Dedifferentiated amniotic fluid mesenchymal stem cell (primary cell): Measurements from ENCODE around the gene NPR1.

Source experiments
- DNase-seq: peaks from one replicate; pipeline ENCODE4 v3.0.0-alpha.2; 2016; ENCODE audit errors: extremely low spot score

Gene NPR1

GRCh38 chr1:153727463-153728304, 49.2 kb downstream of the NPR1 start, which contains the start of gene INTS3:
Gene INTS3 (plus strand): TSS chr1:153728050. CDS start chr1:153728635, 585 bp downstream.
- DNase-seq, result peak; percentile 100

GRCh38 chr1:153728305-153729066, 50.0 kb downstream of the NPR1 start:
- no peak for DNase-seq

GRCh38 chr1:153730468-153730988, 52.0 kb downstream of the NPR1 start:
- DNase-seq, result no peak

GRCh38 chr1:153733970-153734369, 55.5 kb downstream of the NPR1 start:
- no peak for DNase-seq

GRCh38 chr1:153734396-153735089, 56.1 kb downstream of the NPR1 start:
- no peak for DNase-seq

DNA sequence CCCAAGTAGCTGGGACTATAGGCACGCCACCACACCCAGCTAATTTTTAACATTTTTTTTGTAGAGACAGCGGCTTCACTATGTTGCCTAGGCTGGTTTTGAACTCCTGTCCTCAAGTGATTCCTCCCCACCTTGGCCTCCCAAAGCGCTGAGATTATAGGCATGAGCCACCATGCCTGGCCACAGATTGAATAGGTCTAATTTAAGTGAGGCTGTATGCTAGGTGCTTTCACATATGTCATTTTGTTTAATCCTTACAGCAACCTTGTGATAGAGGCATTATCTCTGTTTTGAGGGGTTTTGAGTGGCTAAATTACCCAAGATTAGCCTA, 56.6 kb downstream of the NPR1 start:
- DNase-seq, result no peak

GRCh38 chr1:153741986-153742385, 63.5 kb downstream of the NPR1 start:
- no peak for DNase-seq

GRCh38 chr1:153742411-153743142, 64.1 kb downstream of the NPR1 start:
- DNase-seq, result no peak
